Tibial nerve (tissue), 4 donors: ENCODE data around the gene BRMS1. TPM values are rescaled to one million over a fixed set of nuclear protein-coding genes. Genes with fewer than 3 reads are reported as not detected.
"Not testable (repeated sequence)": the region's sequence is repeated elsewhere in the genome, so short reads cannot be mapped to it uniquely, and the experiment has no call there.

Source experiments
- DNase-seq, 2 donors: peaks; one replicate each; pipeline ENCODE4 v3.0.0-alpha.2; 2019; ENCODE audit warnings: low spot score in 2 of 2
- H3K27ac ChIP-seq, 4 donors: fragments of 200-600 bp; sonication (generic) in 3 of 4; one replicate each; pipeline ENCODE4 v1.5.1; 2017 to 2019; ENCODE audit warnings: mild to moderate bottlenecking in 1 of 4
- H3K27me3 ChIP-seq, 2 donors: fragments of 200-600 bp; sonication (generic) in 1 of 2; one replicate each; pipeline versions ENCODE4 v1.5.1 to v1.6.0; 2017 to 2019
- H3K36me3 ChIP-seq, 3 donors: fragments of 200-600 bp; sonication (generic); one replicate each; pipeline ENCODE4 v1.5.1; 2018 to 2019
- H3K4me1 ChIP-seq, 4 donors: fragments of 200-600 bp; sonication (generic) in 3 of 4; one replicate each; pipeline ENCODE4 v1.5.1; 2017 to 2019
- H3K4me3 ChIP-seq, 4 donors: fragments of 200-600 bp; sonication (generic) in 3 of 4; one replicate each; pipeline ENCODE4 v1.5.1; 2017 to 2019; ENCODE audit warnings: mild to moderate bottlenecking in 1 of 4, moderate library complexity in 1 of 4
- H3K9me3 ChIP-seq, 4 donors: fragments of 200-600 bp; sonication (generic) in 3 of 4; one replicate each; pipeline ENCODE4 v1.5.1; 2017 to 2019
- CTCF ChIP-seq, 5 experiments: fragments of 200-600 bp in 3 of 5; fragments of 450-650 bp in 2 of 5; sonication (generic) in 3 of 5; IDR thresholded peaks; one replicate each; pipeline ENCODE4 v1.5.1; 2016 to 2019; ENCODE audit warnings: antibody characterized with exemption in 5 of 5, mild to moderate bottlenecking in 3 of 5, moderate library complexity in 2 of 5
- EP300 ChIP-seq, 2 donors: sonication (generic); formaldehyde crosslinking; IDR thresholded peaks; one replicate each; pipeline ENCODE4 v1.6.1; 2017; ENCODE audit warnings: antibody characterized with exemption in 2 of 2, mild to moderate bottlenecking in 1 of 2
- POLR2A ChIP-seq, 2 donors: fragments of 450-650 bp; IDR thresholded peaks; one replicate each; pipeline ENCODE4 v1.6.1; 2017; ENCODE audit warnings: antibody characterized with exemption in 2 of 2, mild to moderate bottlenecking in 2 of 2, moderate library complexity in 2 of 2
- WGBS, 2 donors: methylation state at CpG; one replicate each; pipeline ENCODE4 v1.1.5; 2018; 5-methylcytosine and 5-hydroxymethylcytosine counted together
- total RNA-seq, 4 donors: library from RNA; depleted of rRNA; stranded (reverse); fragments of >200 nt; gene quantifications; one replicate each; pipeline ENCODE4 v1.1.0, GENCODE V29; 2016

The BRMS1 gene
- total RNA-seq, 4 donors from 2014 or later = 27.2 to 44.7 (median 34.8) TPM

GRCh38 chr11:66361502-66361941 lies 16.6 kb upstream of the BRMS1 start:
- Histone ChIP-seq H3K9me3 (no peaks in the 10 kb centered on the region), H3K36me3 (peaks cover 0 to 13% (median 0%) of the 10 kb centered on the region in 3 donors), H3K4me3 (no peak overlapping the region), H3K4me1 (no peaks in the 10 kb centered on the region), H3K27ac (no peak overlapping the region), H3K27me3 (no peaks in the 10 kb centered on the region)
- no peak for DNase-seq
- no peak for TF ChIP-seq POLR2A (IDR thresholded peaks at IDR 0.05)
- no peak for TF ChIP-seq EP300 (IDR thresholded peaks at IDR 0.05)
- TF ChIP-seq CTCF (IDR thresholded peaks at IDR 0.05) = no peak
- 59 to 75% methylated on average over 6 of the region's 6 CpGs for WGBS, 2 donors

GRCh38 chr11:66360406-66361073 lies 15.6 kb upstream of the BRMS1 start:
- DNase-seq = no peak
- Histone ChIP-seq H3K4me3 (no peak overlapping the region), H3K4me1 (no peaks in the 10 kb centered on the region), H3K9me3 (no peaks in the 10 kb centered on the region), H3K36me3 (peaks cover 0 to 13% (median 0%) of the 10 kb centered on the region in 3 donors), H3K27ac (no peak overlapping the region), H3K27me3 (no peaks in the 10 kb centered on the region)
- 88 to 95% methylated on average over 14 to 15 of the region's 15 CpGs for WGBS, 2 donors
- no peak for TF ChIP-seq EP300 (IDR thresholded peaks at IDR 0.05)
- TF ChIP-seq CTCF (IDR thresholded peaks at IDR 0.05) = no peak
- no peak for TF ChIP-seq POLR2A (IDR thresholded peaks at IDR 0.05)

- peaks cover 0 to 13% (median 0%) of the 10 kb centered on the region in 3 donors for H3K36me3 ChIP-seq
- TF ChIP-seq POLR2A (IDR thresholded peaks at IDR 0.05) = no peak
- TF ChIP-seq EP300 (IDR thresholded peaks at IDR 0.05) = no peak
- no peak for TF ChIP-seq CTCF (IDR thresholded peaks at IDR 0.05)
- no peak for DNase-seq
- H3K4me1 ChIP-seq = no peaks in the 10 kb centered on the region
- 56 to 58% methylated on average over 3 of the region's 3 CpGs for WGBS, 2 donors
- no peak overlapping the region for H3K27ac ChIP-seq
- H3K27me3 ChIP-seq = no peaks in the 10 kb centered on the region
- H3K4me3 ChIP-seq = no peak overlapping the region
- no peaks in the 10 kb centered on the region for H3K9me3 ChIP-seq
Observed at GRCh38 chr11:66359662-66360087, 14.8 kb upstream of the BRMS1 start.

- H3K27ac ChIP-seq, DNase-seq, H3K36me3 ChIP-seq, H3K9me3 ChIP-seq, H3K4me3 ChIP-seq, H3K27me3 ChIP-seq: not testable (repeated sequence)
- H3K4me1 ChIP-seq = peaks cover 3 to 26% (median 13%) of the 10 kb centered on the region in 4 donors
- WGBS, 2 donors = 84 to 86% methylated on average over 8 of the region's 8 CpGs
Observed at GRCh38 chr11:66350560-66351235, 5.8 kb upstream of the BRMS1 start.

GRCh38 chr11:66349084-66349386 lies 4.1 kb upstream of the BRMS1 start:
- 43 to 49% methylated on average over 2 of the region's 2 CpGs for WGBS, 2 donors
- TF ChIP-seq EP300 (IDR thresholded peaks at IDR 0.05) = no peak
- no peak for TF ChIP-seq CTCF (IDR thresholded peaks at IDR 0.05)
- no peak for TF ChIP-seq POLR2A (IDR thresholded peaks at IDR 0.05)
- no peaks in the 10 kb centered on the region for H3K9me3 ChIP-seq

More at GRCh38 chr11:66349084-66349386, 4.1 kb upstream of the BRMS1 start:
- no peak for DNase-seq
- H3K4me3 ChIP-seq = no peak overlapping the region
- peaks cover 3 to 37% (median 22%) of the 10 kb centered on the region in 4 donors for H3K4me1 ChIP-seq
- peak overlapping the region in 1 of 4 donors; percentile 10 for H3K27ac ChIP-seq
- H3K27me3 ChIP-seq = no peaks in the 10 kb centered on the region
- peaks cover 0 to 5% (median 0%) of the 10 kb centered on the region in 3 donors for H3K36me3 ChIP-seq
